Measurements from ENCODE around the gene KLF9. TPM values are rescaled to one million over a fixed set of nuclear protein-coding genes. Genes with fewer than 3 reads are reported as not detected.

Gene KLF9
- total RNA-seq, 1 experiment from 2014 or later = 0.26 TPM

DNA sequence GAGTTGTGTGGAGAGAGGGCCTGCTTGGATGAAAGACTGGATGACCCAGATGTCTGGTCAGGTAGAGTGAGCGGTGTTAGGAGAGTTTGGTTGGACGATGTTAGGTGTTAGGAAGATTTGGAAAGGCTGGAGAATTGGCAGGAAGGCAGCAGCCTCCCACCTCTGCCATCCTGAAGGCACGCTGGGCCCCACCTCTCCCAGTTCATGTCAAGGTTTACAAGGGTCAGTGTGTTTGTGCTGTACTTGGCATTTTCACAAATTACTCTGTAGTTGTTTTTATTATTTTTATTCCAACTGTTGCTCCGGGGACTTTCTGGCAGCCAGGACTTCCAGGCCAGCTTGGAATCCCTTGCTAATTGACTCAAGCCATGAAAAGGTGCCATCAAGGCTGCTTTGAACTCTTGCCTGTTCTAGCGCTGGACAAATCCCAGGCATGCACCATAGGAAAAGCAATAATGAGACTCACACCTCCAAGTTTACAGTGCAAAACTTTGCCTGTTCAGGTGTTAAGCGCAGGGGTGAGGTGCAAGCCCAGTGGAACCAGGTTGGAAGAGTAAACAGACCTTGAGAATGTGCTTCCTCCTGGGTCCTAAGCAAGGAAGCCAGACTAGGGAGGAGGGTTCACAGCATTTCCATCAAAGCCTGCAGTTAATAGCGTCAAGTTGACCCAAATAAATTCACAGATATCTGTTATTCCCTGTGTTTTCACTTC lies 41.7 kb upstream of the KLF9 start:
- no peak overlapping the region for H2BK15ac ChIP-seq (ENCODE audit: low read depth, low read length)
- no peak overlapping the region for H3K14ac ChIP-seq (ENCODE audit: insufficient read depth, low read length)
- H3K27ac Mint-ChIP-seq = peak overlapping the region in 2 of 3 experiments; percentile 6 to 14; a peak in 1 of 7 replicates
- H2BK20ac ChIP-seq (ENCODE audit: low read depth, low read length, poor library complexity, severe bottlenecking) = no peak overlapping the region
- no peak overlapping the region for H3K9ac ChIP-seq (ENCODE audit: extremely low read depth, insufficient read length, low read length)
- no peak overlapping the region for H2BK120ac ChIP-seq (ENCODE audit: low read depth, low read length, poor library complexity, severe bottlenecking)
- H3K79me1 ChIP-seq (ENCODE audit: insufficient read depth, low read depth, low read length, poor library complexity, severe bottlenecking) = no peaks in the 10 kb centered on the region
- H3T11ph ChIP-seq (ENCODE audit: low read length) = no peak overlapping the region
- no peak overlapping the region for H3K4me3 Mint-ChIP-seq
- H3K27me3 ChIP-seq (ENCODE audit: insufficient read depth, low read length) = no peaks in the 10 kb centered on the region
- H2AK5ac ChIP-seq (ENCODE audit: insufficient read length, low read length) = no peak overlapping the region
- H3K4ac ChIP-seq (ENCODE audit: low read depth, low read length) = no peak overlapping the region
- H2AFZ ChIP-seq (ENCODE audit: low read length) = no peak overlapping the region
- no peaks in the 10 kb centered on the region for H3K36me3 Mint-ChIP-seq (ENCODE audit: insufficient read depth in 1 of 3, low read depth in 3 of 3)
- peaks cover 6 to 12% of the 10 kb centered on the region in 2 experiments for H3K4me1 Mint-ChIP-seq
- no peak overlapping the region for H3K56ac ChIP-seq (ENCODE audit: insufficient read length, low read depth, low read length)
- no peak overlapping the region for H2BK5ac ChIP-seq (ENCODE audit: insufficient read length, low read length)
- no peak overlapping the region for H4K91ac ChIP-seq (ENCODE audit: insufficient read length, low read depth, low read length)
- no peak for DNase-seq
- H4K5ac ChIP-seq (ENCODE audit: insufficient read length, low read depth, low read length) = no peak overlapping the region
- H3K18ac ChIP-seq (ENCODE audit: insufficient read length, low read depth, low read length) = no peak overlapping the region
- H3K23me2 ChIP-seq (ENCODE audit: insufficient read length, low read depth, low read length, poor library complexity, severe bottlenecking) = no peaks in the 10 kb centered on the region
- H3K4me2 ChIP-seq (ENCODE audit: insufficient read depth, insufficient read length, low read length) = no peak overlapping the region
- H3K9me3 Mint-ChIP-seq = no peaks in the 10 kb centered on the region
- 100% methylated on average over 2 of the region's 7 CpGs for WGBS (ENCODE audit: extremely low coverage, insufficient read length, low lambda C conversion rate)
- H3K27me3 Mint-ChIP-seq (ENCODE audit: low read depth) = no peaks in the 10 kb centered on the region; the same call in 1 of the 2 replicates
- no peak overlapping the region for H3K27ac ChIP-seq (ENCODE audit: insufficient read length, low read depth, low read length)
- no peak overlapping the region for H3K23ac ChIP-seq (ENCODE audit: insufficient read length, low read depth, low read length)
- H3K79me2 ChIP-seq (ENCODE audit: insufficient read depth, low read length) = no peaks in the 10 kb centered on the region
- no peak overlapping the region for H4K8ac ChIP-seq (replicated peaks; ENCODE audit: insufficient read length, low read depth, low read length)
- no peak overlapping the region for H2BK12ac ChIP-seq (ENCODE audit: insufficient read length, low read depth, low read length)
- TF ChIP-seq, protein P1, sequence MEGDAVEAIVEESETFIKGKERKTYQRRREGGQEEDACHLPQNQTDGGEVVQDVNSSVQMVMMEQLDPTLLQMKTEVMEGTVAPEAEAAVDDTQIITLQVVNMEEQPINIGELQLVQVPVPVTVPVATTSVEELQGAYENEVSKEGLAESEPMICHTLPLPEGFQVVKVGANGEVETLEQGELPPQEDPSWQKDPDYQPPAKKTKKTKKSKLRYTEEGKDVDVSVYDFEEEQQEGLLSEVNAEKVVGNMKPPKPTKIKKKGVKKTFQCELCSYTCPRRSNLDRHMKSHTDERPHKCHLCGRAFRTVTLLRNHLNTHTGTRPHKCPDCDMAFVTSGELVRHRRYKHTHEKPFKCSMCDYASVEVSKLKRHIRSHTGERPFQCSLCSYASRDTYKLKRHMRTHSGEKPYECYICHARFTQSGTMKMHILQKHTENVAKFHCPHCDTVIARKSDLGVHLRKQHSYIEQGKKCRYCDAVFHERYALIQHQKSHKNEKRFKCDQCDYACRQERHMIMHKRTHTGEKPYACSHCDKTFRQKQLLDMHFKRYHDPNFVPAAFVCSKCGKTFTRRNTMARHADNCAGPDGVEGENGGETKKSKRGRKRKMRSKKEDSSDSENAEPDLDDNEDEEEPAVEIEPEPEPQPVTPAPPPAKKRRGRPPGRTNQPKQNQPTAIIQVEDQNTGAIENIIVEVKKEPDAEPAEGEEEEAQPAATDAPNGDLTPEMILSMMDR (conservative IDR thresholded peaks at IDR 0.05) = no peak
- no peaks in the 10 kb centered on the region for H4K20me1 ChIP-seq (ENCODE audit: control insufficient read depth, insufficient read depth, insufficient read length)
- H3K4me1 ChIP-seq (ENCODE audit: insufficient read depth, low read length) = no peaks in the 10 kb centered on the region
- H3K9me3 ChIP-seq (ENCODE audit: control insufficient read depth, low read depth, low read length) = no peaks in the 10 kb centered on the region

All from H9 (cell line).